Nephron (organoid): ENCODE data around the gene NHLRC4.

ENCODE experiments used
- H3K27ac Mint-ChIP-seq, 3 experiments: 2 replicates each; pipeline ENCODE4 v1.8.0; 2020; ENCODE audit warnings: mixed read lengths in 3 of 3, mild to moderate bottlenecking in 2 of 3, moderate library complexity in 1 of 3
- H3K27me3 Mint-ChIP-seq: 2 replicates; pipeline ENCODE4 v1.8.0; 2021; ENCODE audit warnings: low read depth, mild to moderate bottlenecking, moderate library complexity, mixed read lengths
- H3K36me3 Mint-ChIP-seq: 2 replicates; pipeline ENCODE4 v1.8.0; 2020; ENCODE audit warnings: low read depth, mixed read lengths
- H3K4me1 Mint-ChIP-seq: 2 replicates; pipeline ENCODE4 v1.8.0; 2020; ENCODE audit warnings: mixed read lengths
- H3K4me3 Mint-ChIP-seq, 3 experiments: 2 replicates each; pipeline ENCODE4 v1.8.0; 2020; ENCODE audit warnings: mild to moderate bottlenecking in 3 of 3, mixed read lengths in 3 of 3, moderate library complexity in 2 of 3
- H3K9me3 Mint-ChIP-seq: 2 replicates; pipeline ENCODE4 v1.8.0; 2020; ENCODE audit warnings: mixed read lengths
- CTCF ChIP-seq, 3 experiments: fragments of 200-600 bp; sonication (generic); IDR thresholded peaks; one replicate each; pipeline ENCODE4 v1.5.0; 2021; ENCODE audit warnings: antibody characterized with exemption in 3 of 3; ENCODE audit not compliant: unreplicated experiment in 3 of 3

Gene NHLRC4

GRCh38 chr16:586645-587590 lies 20.1 kb downstream of the NHLRC4 start:
- Mint-ChIP-seq H3K4me3 (peak overlapping the region; percentile 94 to 99 (median 97)), H3K36me3 (no peaks in the 10 kb centered on the region), H3K27ac (peak overlapping the region; percentile 93 to 100 (median 98)), H3K4me1 (peaks cover 25% of the 10 kb centered on the region), H3K27me3 (peaks cover 8% of the 10 kb centered on the region), H3K9me3 (no peaks in the 10 kb centered on the region)
- TF ChIP-seq CTCF (IDR thresholded peaks at IDR 0.05; ENCODE audit: unreplicated experiment in 3 of 3): no peak

- H3K4me3 Mint-ChIP-seq: peak overlapping the region; percentile 94 to 99 (median 97)
- H3K27me3 Mint-ChIP-seq: peaks cover 8% of the 10 kb centered on the region
- TF ChIP-seq CTCF (IDR thresholded peaks at IDR 0.05; ENCODE audit: unreplicated experiment in 3 of 3): no peak
- H3K4me1 Mint-ChIP-seq: peaks cover 35% of the 10 kb centered on the region
- H3K27ac Mint-ChIP-seq: peak overlapping the region; percentile 98 to 100 (median 98)
- H3K9me3 Mint-ChIP-seq: no peaks in the 10 kb centered on the region
- H3K36me3 Mint-ChIP-seq: no peaks in the 10 kb centered on the region
Observed at GRCh38 chr16:588639-588888, 21.8 kb downstream of the NHLRC4 start.

GRCh38 chr16:588889-589657 lies 22.3 kb downstream of the NHLRC4 start:
- Mint-ChIP-seq H3K27ac (peak overlapping the region; percentile 98 to 100 (median 99)), H3K9me3 (no peaks in the 10 kb centered on the region), H3K27me3 (peaks cover 8% of the 10 kb centered on the region), H3K36me3 (peaks cover under 1% of the 10 kb centered on the region), H3K4me1 (peaks cover 38% of the 10 kb centered on the region), H3K4me3 (peak overlapping the region; percentile 98 to 99 (median 99))
- TF ChIP-seq CTCF (IDR thresholded peaks at IDR 0.05; ENCODE audit: unreplicated experiment in 3 of 3): no peak

GRCh38 chr16:589658-590187 lies 22.9 kb downstream of the NHLRC4 start, which contains the start of gene RAB40C:
Gene RAB40C, plus strand, starts transcription at chr16:590066. Its CDS starts 226 bp downstream, at chr16:590292.
- peaks cover 44% of the 10 kb centered on the region for H3K4me1 Mint-ChIP-seq
- H3K4me3 Mint-ChIP-seq: peak within 1 kb of the TSS; percentile 98 to 99 (median 99)
- TF ChIP-seq CTCF (IDR thresholded peaks at IDR 0.05; ENCODE audit: unreplicated experiment in 3 of 3): no peak
- peaks cover 7% of the 10 kb centered on the region for H3K36me3 Mint-ChIP-seq
- peak within 1 kb of the TSS; percentile 98 to 100 (median 99) for H3K27ac Mint-ChIP-seq
- H3K27me3 Mint-ChIP-seq: peaks cover 8% of the 10 kb centered on the region
- no peaks in the 10 kb centered on the region for H3K9me3 Mint-ChIP-seq

DNA sequence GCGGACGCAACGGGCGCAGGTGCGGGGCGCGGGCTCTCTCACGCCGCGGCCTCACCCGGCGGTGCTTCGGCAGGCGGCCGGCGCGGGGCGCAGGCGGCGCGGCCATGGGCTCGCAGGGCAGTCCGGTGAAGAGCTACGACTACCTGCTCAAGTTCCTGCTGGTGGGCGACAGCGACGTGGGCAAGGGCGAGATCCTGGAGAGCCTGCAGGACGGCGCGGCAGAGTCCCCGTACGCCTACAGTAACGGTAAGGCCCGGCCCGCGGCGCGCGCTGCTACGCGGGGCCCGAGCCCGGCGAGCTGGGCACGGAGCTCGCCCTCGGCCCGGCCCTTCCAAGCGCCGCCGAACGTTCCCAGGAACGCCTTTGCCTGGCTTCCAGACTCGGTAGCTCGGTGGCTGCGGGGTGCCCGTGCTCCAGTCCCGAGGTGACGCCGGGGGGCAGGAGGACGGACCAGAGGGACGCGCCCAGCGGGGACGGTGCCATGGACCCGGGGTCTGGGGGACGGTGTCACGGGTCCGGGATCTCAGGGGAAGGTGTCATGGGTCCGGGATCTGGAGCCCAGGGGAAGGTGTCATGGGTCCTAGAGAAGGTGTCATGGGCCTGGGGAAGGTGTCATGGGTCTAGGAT lies 23.5 kb downstream of the NHLRC4 start:
- Mint-ChIP-seq H3K4me1 (peaks cover 44% of the 10 kb centered on the region), H3K27me3 (peaks cover 8% of the 10 kb centered on the region), H3K9me3 (no peaks in the 10 kb centered on the region), H3K4me3 (peak overlapping the region; percentile 90 to 92 (median 90)), H3K27ac (peak overlapping the region; percentile 53 to 91 (median 74)), H3K36me3 (peaks cover 7% of the 10 kb centered on the region)
- no peak for TF ChIP-seq CTCF (IDR thresholded peaks at IDR 0.05; ENCODE audit: unreplicated experiment in 3 of 3)
